GM12875 (cell line): ENCODE results near the gene CLEC17A.
"Not testable (repeated sequence)": the region's sequence is repeated elsewhere in the genome, so short reads cannot be mapped to it uniquely, and the experiment has no call there.

Experiments used
- H3K4me3 ChIP-seq: one replicate; pipeline ENCODE4 v1.5.1; 2011; ENCODE audit warnings: low read depth, low read length, control low read depth
- CTCF ChIP-seq: IDR thresholded peaks from 2 replicates; pipeline ENCODE4 v1.5.1; 2011; ENCODE audit warnings: low read depth, mild to moderate bottlenecking, control low read depth, inconsistent platforms, low read length, moderate library complexity, borderline replicate concordance; ENCODE audit not compliant: insufficient read depth

CLEC17A gene

GRCh38 chr19:14599548-14600147 lies 16.8 kb downstream of the CLEC17A start:
- H3K4me3 ChIP-seq = no peak overlapping the region
- TF ChIP-seq CTCF = no peak

GRCh38 chr19:14603990-14604387 lies 21.1 kb downstream of the CLEC17A start:
- no peak for TF ChIP-seq CTCF
- no peak overlapping the region for H3K4me3 ChIP-seq

- TF ChIP-seq CTCF = no peak
- no peak overlapping the region for H3K4me3 ChIP-seq
Observed at GRCh38 chr19:14606627-14607026, 23.7 kb downstream of the CLEC17A start.

- no peak for TF ChIP-seq CTCF
- H3K4me3 ChIP-seq = no peak overlapping the region
Observed at GRCh38 chr19:14611051-14611450, 28.2 kb downstream of the CLEC17A start.

GRCh38 chr19:14612242-14612641 lies 29.4 kb downstream of the CLEC17A start:
- H3K4me3 ChIP-seq = not testable (repeated sequence)

GRCh38 chr19:14612657-14613056 lies 29.8 kb downstream of the CLEC17A start:
- H3K4me3 ChIP-seq = no peak overlapping the region
- TF ChIP-seq CTCF = no peak

- H3K4me3 ChIP-seq = not testable (repeated sequence)
Observed at GRCh38 chr19:14613399-14614098, 30.7 kb downstream of the CLEC17A start.

- H3K4me3 ChIP-seq = no peak overlapping the region
- TF ChIP-seq CTCF = no peak
Observed at GRCh38 chr19:14614099-14614412, 31.2 kb downstream of the CLEC17A start.
